GM19372 (cell line): ENCODE data around the gene GIT1.

Source experiments
- ATAC-seq: cut with Tn5 transposase; IDR thresholded peaks from one replicate; pipeline ENCODE4 v1.9.1; 2021; ENCODE audit warnings: mild to moderate bottlenecking, low read depth, moderate library complexity; ENCODE audit not compliant: unreplicated experiment

The GIT1 gene

GRCh38 chr17:29546830-29547229, 42.6 kb downstream of the GIT1 start:
- ATAC-seq: no peak

- ATAC-seq: no peak
These were observed 43.4 kb downstream of the GIT1 start for GRCh38 chr17:29546085-29546484.

DNA sequence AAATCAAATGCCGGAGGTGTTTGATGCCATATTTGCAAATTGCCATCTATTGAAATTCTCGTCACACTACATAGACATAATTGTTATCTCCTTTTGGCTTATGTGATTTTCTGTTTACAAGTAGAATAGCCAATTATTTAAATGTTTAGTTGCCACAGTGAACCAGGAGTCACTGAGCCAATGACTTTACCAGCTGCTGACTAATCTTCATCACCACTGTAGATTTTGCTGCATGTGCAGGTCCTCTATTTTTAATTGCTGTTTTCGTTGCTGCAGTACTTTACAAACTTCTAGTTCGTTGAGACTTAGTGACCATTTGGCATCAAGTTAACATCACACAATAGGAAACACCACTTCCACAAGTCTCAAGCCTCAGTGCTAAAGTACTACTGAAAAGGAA, 45.4 kb downstream of the GIT1 start:
- ATAC-seq: no peak

DNA sequence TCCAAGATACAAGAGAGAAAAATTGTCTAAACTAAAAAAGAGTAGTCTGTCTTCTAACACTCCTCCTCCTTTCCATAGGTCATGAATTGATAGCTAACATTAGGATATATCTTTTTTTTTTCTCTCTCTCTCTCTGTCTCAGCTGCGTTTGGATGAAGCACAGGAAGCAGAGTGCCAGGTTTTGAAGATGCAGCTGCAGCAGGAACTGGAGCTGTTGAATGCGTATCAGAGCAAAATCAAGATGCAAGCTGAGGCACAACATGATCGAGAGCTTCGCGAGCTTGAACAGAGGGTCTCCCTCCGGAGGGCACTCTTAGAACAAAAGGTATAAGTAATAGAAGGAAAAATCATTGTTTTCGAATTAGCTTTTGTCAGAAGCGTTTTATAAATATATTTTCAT, 55.5 kb downstream of the GIT1 start:
- no peak for ATAC-seq

DNA sequence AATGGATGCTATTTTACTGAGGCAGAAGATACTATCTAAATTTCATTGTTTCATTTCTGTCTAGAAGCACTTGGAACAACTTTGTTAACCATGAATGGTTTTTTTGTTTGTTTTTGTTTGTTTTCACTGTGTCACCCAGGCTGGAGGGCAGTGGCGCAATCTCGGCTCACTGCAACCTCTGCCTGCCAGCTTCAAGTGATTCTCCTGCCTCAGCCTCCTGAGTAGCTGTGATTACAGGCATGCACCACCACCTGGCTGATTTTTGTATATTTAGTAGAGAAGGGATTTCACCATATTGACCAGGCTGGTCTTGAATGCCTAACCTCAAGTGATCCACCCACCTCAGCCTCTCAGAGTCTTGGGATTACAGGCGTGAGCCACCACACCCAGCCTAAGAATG, 63.1 kb downstream of the GIT1 start:
- no peak for ATAC-seq

DNA sequence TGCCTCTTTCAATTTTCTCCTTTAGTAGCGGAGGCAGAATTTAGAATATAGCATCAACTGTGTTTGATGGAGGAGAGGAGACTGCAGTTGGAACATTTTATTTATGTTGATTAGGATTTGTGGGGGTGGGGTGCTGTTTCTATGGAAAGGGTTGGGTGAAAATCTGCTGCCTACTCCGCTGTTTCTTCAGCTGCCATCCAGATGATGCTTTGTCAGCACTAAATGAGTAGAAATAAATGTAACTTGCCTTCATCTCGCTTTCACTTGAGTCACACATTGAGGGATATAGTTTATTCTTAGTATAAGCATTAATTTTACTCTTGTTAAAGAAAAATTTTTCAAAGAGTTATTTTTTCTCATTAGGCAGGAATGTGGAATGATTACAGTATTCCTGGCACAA, 64.8 kb downstream of the GIT1 start:
- ATAC-seq: no peak
